Measurements from ENCODE around the gene ADORA2B.

- TF ChIP-seq CTCF (conservative IDR thresholded peaks at IDR 0.05; ENCODE audit: low read length): no peak
- TF ChIP-seq EZH2phosphoT487 (IDR thresholded peaks at IDR 0.05; ENCODE audit: borderline replicate concordance): no peak
Observed at GRCh38 chr17:15930426-15930825, 14.5 kb upstream of the ADORA2B start.

Data from Loucy (cell line).